Type B pancreatic cell (in vitro differentiated cells): ENCODE data around the gene RUSC1. TPM values are rescaled to one million over a fixed set of nuclear protein-coding genes. Genes with fewer than 3 reads are reported as not detected.
A peak's percentile ranks its signal among the peaks of the same experiment; 100 is the strongest.

Experiments used
- DNase-seq: peaks from one replicate; pipeline ENCODE4 v3.0.0; 2021; ENCODE audit warnings: mixed read lengths; ENCODE audit not compliant: unreplicated experiment; ENCODE audit errors: extremely low spot score
- H3K27ac Mint-ChIP-seq: 2 replicates; pipeline ENCODE4 v1.8.0; 2021; ENCODE audit warnings: mild to moderate bottlenecking, mixed read lengths
- H3K27me3 Mint-ChIP-seq: 2 replicates; pipeline ENCODE4 v1.8.0; 2021; ENCODE audit warnings: mixed read lengths
- H3K36me3 Mint-ChIP-seq: 2 replicates; pipeline ENCODE4 v1.8.0; 2021; ENCODE audit warnings: mixed read lengths
- H3K4me1 Mint-ChIP-seq: one replicate; pipeline ENCODE4 v1.8.0; 2021; ENCODE audit warnings: mixed read lengths; ENCODE audit not compliant: unreplicated experiment
- H3K4me3 Mint-ChIP-seq: 2 replicates; pipeline ENCODE4 v1.8.0; 2021; ENCODE audit warnings: mild to moderate bottlenecking, mixed read lengths
- H3K9me3 Mint-ChIP-seq: 2 replicates; pipeline ENCODE4 v1.8.0; 2021; ENCODE audit warnings: mixed read lengths
- CTCF ChIP-seq: fragments of 200-600 bp; sonication (generic); conservative IDR thresholded peaks from 2 replicates; pipeline ENCODE4 v1.5.0; 2021; ENCODE audit warnings: antibody characterized with exemption, mild to moderate bottlenecking
- total RNA-seq: library from RNA; stranded (reverse); gene quantifications from 2 replicates; pipeline ENCODE4 v1.2.1, GENCODE V29; 2021; ENCODE audit warnings: low replicate concordance

The RUSC1 gene
- total RNA-seq, 1 donor from 2014 or later: 39.1 TPM

GRCh38 chr1:155322571-155322952 lies 1.9 kb downstream of the RUSC1 start:
- TF ChIP-seq CTCF: no peak
- DNase-seq: no peak
- Mint-ChIP-seq H3K27ac (peak overlapping the region; percentile 46), H3K4me1 (peaks cover 28% of the 10 kb centered on the region), H3K36me3 (no peaks in the 10 kb centered on the region), H3K27me3 (no peaks in the 10 kb centered on the region), H3K9me3 (no peaks in the 10 kb centered on the region), H3K4me3 (peak overlapping the region; percentile 86)

GRCh38 chr1:155322953-155323728 lies 2.4 kb downstream of the RUSC1 start:
- peaks cover 28% of the 10 kb centered on the region for H3K4me1 Mint-ChIP-seq

GRCh38 chr1:155323729-155324036 lies 3.0 kb downstream of the RUSC1 start:
- Mint-ChIP-seq H3K9me3 (no peaks in the 10 kb centered on the region), H3K36me3 (no peaks in the 10 kb centered on the region), H3K4me1 (peaks cover 28% of the 10 kb centered on the region)

More at GRCh38 chr1:155322953-155323728, 2.4 kb downstream of the RUSC1 start:
- H3K36me3 Mint-ChIP-seq: no peaks in the 10 kb centered on the region
- H3K9me3 Mint-ChIP-seq: no peaks in the 10 kb centered on the region
- DNase-seq: peak; percentile 96
- H3K27ac Mint-ChIP-seq: no peak overlapping the region
- no peaks in the 10 kb centered on the region for H3K27me3 Mint-ChIP-seq
- peak overlapping the region; percentile 90 for H3K4me3 Mint-ChIP-seq
- peak; percentile 99 for TF ChIP-seq CTCF

GRCh38 chr1:155324037-155324716 lies 3.5 kb downstream of the RUSC1 start:
- Mint-ChIP-seq H3K27me3 (no peaks in the 10 kb centered on the region), H3K9me3 (no peaks in the 10 kb centered on the region), H3K36me3 (no peaks in the 10 kb centered on the region), H3K4me3 (peak overlapping the region; percentile 90), H3K4me1 (peaks cover 28% of the 10 kb centered on the region), H3K27ac (peak overlapping the region; percentile 58)
- peak; percentile 92 for DNase-seq
- no peak for TF ChIP-seq CTCF

More at GRCh38 chr1:155323729-155324036, 3.0 kb downstream of the RUSC1 start:
- Mint-ChIP-seq H3K27ac (peak overlapping the region; percentile 58), H3K4me3 (peak overlapping the region; percentile 90), H3K27me3 (no peaks in the 10 kb centered on the region)
- no peak for TF ChIP-seq CTCF
- DNase-seq: peak; percentile 85

GRCh38 chr1:155324717-155325602 lies 4.3 kb downstream of the RUSC1 start:
- TF ChIP-seq CTCF: peak; percentile 68
- Mint-ChIP-seq H3K27me3 (no peaks in the 10 kb centered on the region), H3K4me3 (peak overlapping the region; percentile 90), H3K27ac (peak overlapping the region; percentile 61), H3K9me3 (no peaks in the 10 kb centered on the region), H3K36me3 (no peaks in the 10 kb centered on the region), H3K4me1 (peaks cover 26% of the 10 kb centered on the region)
- no peak for DNase-seq
